Hepatocyte (in vitro differentiated cells): ENCODE data around the gene RPH3AL.

Experiments used
- CTCF ChIP-seq: fragments of 200-600 bp; sonication (generic); IDR thresholded peaks from 2 replicates; pipeline ENCODE4 v1.5.1; 2016; ENCODE audit warnings: antibody characterized with exemption, mild to moderate bottlenecking; ENCODE audit not compliant: poor library complexity
- EZH2 ChIP-seq: fragments of 200-600 bp; sonication (generic); IDR thresholded peaks from 2 replicates; pipeline ENCODE4 v1.6.1; 2016; ENCODE audit warnings: antibody characterized with exemption, mild to moderate bottlenecking, borderline replicate concordance
- EZH2phosphoT487 ChIP-seq: fragments of 200-600 bp; sonication (generic); IDR thresholded peaks from one replicate; pipeline ENCODE4 v1.6.1; 2018; ENCODE audit warnings: antibody characterized with exemption, mild to moderate bottlenecking, low read depth, moderate library complexity; ENCODE audit not compliant: unreplicated experiment, severe bottlenecking

- TF ChIP-seq CTCF (no peak), EZH2 (no peak), EZH2phosphoT487 (no peak)
Observed at GRCh38 chr17:307295-307691, 45.3 kb downstream of the RPH3AL start.
